Endothelial cell of umbilical vein (primary cell): ENCODE data around the gene MAGEE2. TPM values are rescaled to one million over a fixed set of nuclear protein-coding genes. Genes with fewer than 3 reads are reported as not detected.
"Not testable (repeated sequence)": the region's sequence is repeated elsewhere in the genome, so short reads cannot be mapped to it uniquely, and the experiment has no call there.

Experiments
- BruUV-seq: library from RNA; stranded (reverse); fragments of 400-500 nt; replicated peaks from 2 replicates; lab custom pipeline; 2021; lab: Mats Ljungman, UMichigan
- CTCF ChIA-PET: fragments of 300-600, 350-600 bp; sonication (Branson Sonifier 250); formaldehyde crosslinking; loops from one replicate; lab custom pipeline; 2021; ENCODE audit warnings: antibody characterized with exemption, inconsistent platforms; lab: Charles Lee
- POLR2A ChIA-PET: fragments of 300-600, 350-600 bp; sonication (Branson Sonifier 250); formaldehyde crosslinking; loops from one replicate; lab custom pipeline; 2021; ENCODE audit warnings: antibody characterized with exemption, inconsistent platforms; lab: Charles Lee
- DNase-seq: peaks from one replicate; pipeline ENCODE4 v3.0.0-alpha.2; 2011; ENCODE audit warnings: low read depth, low spot score
- FAIRE-seq: peaks from 2 replicates; lab custom pipeline; 2011; peaks lifted over from hg19 to GRCh38; lab: Jason Lieb, UNC
- H2AFZ ChIP-seq: 2 replicates; pipeline ENCODE4 v1.6.0; 2012; ENCODE audit warnings: low read depth, low read length, control low read depth, inconsistent platforms
- H3K27ac ChIP-seq: 2 replicates; pipeline ENCODE4 v1.5.1; 2011; ENCODE audit warnings: low read depth, mild to moderate bottlenecking, control low read depth, low read length, moderate library complexity; ENCODE audit not compliant: insufficient read depth
- H3K27me3 ChIP-seq, 2 experiments: 2 replicates each; pipeline versions ENCODE4 v1.6.0 to v1.6.1; 2011; ENCODE audit warnings: low read length in 2 of 2, mixed read lengths in 1 of 2; ENCODE audit not compliant: control insufficient read depth in 2 of 2, insufficient read depth in 2 of 2
- H3K36me3 ChIP-seq, 2 experiments: 2 replicates in 1 of 2; 3 replicates in 1 of 2; pipeline ENCODE4 v1.5.1; 2011; ENCODE audit warnings: low read length in 2 of 2, mild to moderate bottlenecking in 1 of 2, moderate library complexity in 1 of 2; ENCODE audit not compliant: control insufficient read depth in 2 of 2, insufficient read depth in 2 of 2; ENCODE audit errors: extremely low read depth in 1 of 2
- H3K4me1 ChIP-seq: 3 replicates; pipeline ENCODE4 v1.5.1; 2011; ENCODE audit warnings: mild to moderate bottlenecking, low read length; ENCODE audit not compliant: control insufficient read depth, insufficient read depth; ENCODE audit errors: extremely low read depth
- H3K4me2 ChIP-seq: 2 replicates; pipeline ENCODE4 v1.6.1; 2011; ENCODE audit warnings: low read length, control low read depth, mixed read lengths; ENCODE audit not compliant: insufficient read depth
- H3K4me3 ChIP-seq, 3 experiments: fragments of 200-600 bp in 1 of 3; sonication (generic), shearing (Covaris generic) in 1 of 3; replicated peaks in 1 of 3; 2 replicates each; pipeline ENCODE4 v1.5.1; 2011 to 2016; ENCODE audit warnings: control low read depth in 3 of 3, low read length in 3 of 3, mild to moderate bottlenecking in 2 of 3, inconsistent platforms in 1 of 3, low read depth in 1 of 3, moderate library complexity in 1 of 3; ENCODE audit not compliant: insufficient read depth in 1 of 3
- H3K79me2 ChIP-seq: 2 replicates; pipeline ENCODE4 v1.6.0; 2012; ENCODE audit warnings: low read length, inconsistent platforms; ENCODE audit not compliant: control insufficient read depth, insufficient read depth
- H3K9ac ChIP-seq: replicated peaks from 2 replicates; pipeline ENCODE3; 2011; ENCODE audit warnings: low read length, control low read depth; ENCODE audit not compliant: insufficient read depth; ENCODE audit errors: extremely low read depth
- H3K9me1 ChIP-seq: replicated peaks from 3 replicates; pipeline ENCODE4 v1.6.0; 2011; ENCODE audit warnings: mild to moderate bottlenecking, low read length; ENCODE audit not compliant: control insufficient read depth, insufficient read depth; ENCODE audit errors: extremely low read depth
- H3K9me3 ChIP-seq: replicated peaks from 2 replicates; pipeline ENCODE4 v1.5.1; 2012; ENCODE audit warnings: low read length, inconsistent platforms; ENCODE audit not compliant: control insufficient read depth, insufficient read depth
- H4K20me1 ChIP-seq: replicated peaks from 2 replicates; pipeline ENCODE3; 2011; ENCODE audit warnings: mild to moderate bottlenecking, low read length; ENCODE audit not compliant: control insufficient read depth, insufficient read depth; ENCODE audit errors: extremely low read depth
- CTCF ChIP-seq, 2 donors: IDR thresholded peaks; 1 replicate in 1 of 2; 2 replicates in 1 of 2; pipeline ENCODE4 v1.5.1; 2011; ENCODE audit warnings: low read length in 2 of 2, mild to moderate bottlenecking in 2 of 2, moderate library complexity in 2 of 2, control low read depth in 1 of 2, inconsistent platforms in 1 of 2, low read depth in 1 of 2; ENCODE audit not compliant: insufficient read depth in 1 of 2; ENCODE audit errors: extremely low read depth in 1 of 2
- EZH2 ChIP-seq: IDR thresholded peaks from 2 replicates; pipeline ENCODE4 v1.6.1; 2012; ENCODE audit warnings: borderline replicate concordance, low read depth, mild to moderate bottlenecking, moderate library complexity, low read length, inconsistent platforms; ENCODE audit not compliant: severe bottlenecking
- FOS ChIP-seq: IDR thresholded peaks from 2 replicates; pipeline ENCODE4 v1.6.1; 2011; ENCODE audit warnings: mild to moderate bottlenecking, low read length, moderate library complexity, borderline replicate concordance; ENCODE audit not compliant: insufficient read depth
- GATA2 ChIP-seq: IDR thresholded peaks from 2 replicates; pipeline ENCODE4 v1.7.0; 2011; ENCODE audit warnings: low read depth, mild to moderate bottlenecking, moderate library complexity, mixed read lengths, low read length; ENCODE audit not compliant: insufficient read length, insufficient read depth
- JUN ChIP-seq: IDR thresholded peaks from 2 replicates; pipeline ENCODE4 v1.6.1; 2011; ENCODE audit warnings: borderline replicate concordance, low read depth; ENCODE audit not compliant: insufficient read length, insufficient read depth
- MAX ChIP-seq: IDR thresholded peaks from 2 replicates; pipeline ENCODE4 v1.6.1; 2011; ENCODE audit not compliant: insufficient read depth, insufficient read length
- MYC ChIP-seq: IDR thresholded peaks from one replicate; pipeline ENCODE4 v1.6.1; 2011; ENCODE audit warnings: mild to moderate bottlenecking, low read depth, low read length
- POLR2A ChIP-seq: IDR thresholded peaks from 2 replicates; pipeline ENCODE4 v1.6.1; 2012; ENCODE audit warnings: low read depth, mild to moderate bottlenecking, control low read depth, low read length
- POLR2AphosphoS5 ChIP-seq: IDR thresholded peaks from 2 replicates; pipeline ENCODE4 v1.6.1; 2012; ENCODE audit warnings: low read depth, mild to moderate bottlenecking, control low read depth, low read length, moderate library complexity; ENCODE audit not compliant: insufficient read depth
- dilution Hi-C: fragments of 300-500 bp; cut with MboI; formaldehyde crosslinking; loops from one replicate; pipeline ENCODE4 v1.15.0; 2019; ENCODE audit warnings: low sequenced_read_pairs; ENCODE audit not compliant: extremely low pct_ligation_motif_present
- intact Hi-C: fragments of 100-400 bp; cut with micrococcal nuclease; formaldehyde crosslinking; loops from one replicate; pipeline ENCODE4 v1.10.0; 2022
- polyA plus RNA-seq, 4 experiments: library from polyadenylated mRNA; depleted of rRNA in 3 of 4; stranded (reverse) in 3 of 4; unstranded in 1 of 4; fragments of >200 nt; gene quantifications; 2 replicates each; pipeline versions ENCODE4 v1.2.1 to v1.2.3, GENCODE V29; 2011 to 2012; ENCODE audit warnings: missing spikeins in 1 of 4
- total RNA-seq: library from RNA; stranded (reverse); gene quantifications from 2 replicates; pipeline ENCODE4 v1.2.3, GENCODE V29; 2021

MAGEE2 gene
- total and polyA plus RNA-seq, 2 donors (not counting 3 experiments of a cell fraction or from before 2014, with no cell fraction given): not detected

GRCh38 chrX:75781611-75782010 lies 3.4 kb downstream of the MAGEE2 start:
- BruUV-seq: no TSS peak
- H3K9me1 ChIP-seq: no peaks in the 10 kb centered on the region
- ChIA-PET POLR2A (no interaction called here), CTCF (no interaction called here)
- no peak overlapping the region for H3K4me3 ChIP-seq
- H3K79me2 ChIP-seq: no peaks in the 10 kb centered on the region
- intact Hi-C loops (no loop called here), dilution Hi-C loops (no loop called here)
- no peak overlapping the region for H2AFZ ChIP-seq
- no peaks in the 10 kb centered on the region for H3K4me1 ChIP-seq
- no peak for DNase-seq
- no peaks in the 10 kb centered on the region for H4K20me1 ChIP-seq
- no peak overlapping the region for H3K9ac ChIP-seq
- TF ChIP-seq MAX (no peak), FOS (no peak), EZH2 (no peak), POLR2AphosphoS5 (no peak), POLR2A (no peak), CTCF (IDR thresholded peaks at IDR 0.05; ENCODE audit: extremely low read depth in 1 of 2, insufficient read depth in 1 of 2, low read depth in 1 of 2, low read length in 2 of 2) (no peak), JUN (no peak), MYC (no peak), GATA2 (no peak)
- H3K36me3 ChIP-seq: no peaks in the 10 kb centered on the region
- H3K27ac ChIP-seq: no peak overlapping the region
- no peaks in the 10 kb centered on the region for H3K27me3 ChIP-seq
- no peak overlapping the region for H3K4me2 ChIP-seq
- no peaks in the 10 kb centered on the region for H3K9me3 ChIP-seq
- no peak for FAIRE-seq

- not testable (repeated sequence) for H3K27me3 ChIP-seq
These were observed 17.0 kb downstream of the MAGEE2 start for GRCh38 chrX:75768063-75768462.

More at GRCh38 chrX:75768063-75768462, 17.0 kb downstream of the MAGEE2 start:
- H3K4me2 ChIP-seq, H3K9ac ChIP-seq, POLR2A ChIA-PET, H3K27ac ChIP-seq, dilution Hi-C loops, DNase-seq, H4K20me1 ChIP-seq, H3K9me3 ChIP-seq, H3K4me3 ChIP-seq, H3K4me1 ChIP-seq, intact Hi-C loops, FAIRE-seq, H3K79me2 ChIP-seq, H2AFZ ChIP-seq, BruUV-seq, H3K9me1 ChIP-seq, CTCF ChIA-PET, H3K36me3 ChIP-seq: not testable (repeated sequence)
